GM13977 (cell line): ENCODE data around the gene TMEM100.

Experiments used
- DNase-seq: peaks from one replicate; pipeline ENCODE4 v3.0.0; 2012; ENCODE audit warnings: low spot score
- CTCF ChIP-seq: IDR thresholded peaks from 2 replicates; pipeline ENCODE4 v1.5.1; 2012; ENCODE audit warnings: mild to moderate bottlenecking, control low read depth; ENCODE audit not compliant: insufficient read depth; ENCODE audit errors: extremely low read depth, missing control alignments
- in situ Hi-C: fragments of 300-500 bp; cut with MboI; formaldehyde crosslinking; loops from one replicate; pipeline ENCODE4 v1.12.0; 2022; ENCODE audit warnings: low sequenced_read_pairs, low pct_unique_long_range_greater_than_20kb, mixed read lengths, inconsistent platforms; ENCODE audit not compliant: unreplicated experiment

TMEM100 gene, protein sequence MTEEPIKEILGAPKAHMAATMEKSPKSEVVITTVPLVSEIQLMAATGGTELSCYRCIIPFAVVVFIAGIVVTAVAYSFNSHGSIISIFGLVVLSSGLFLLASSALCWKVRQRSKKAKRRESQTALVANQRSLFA

DNA sequence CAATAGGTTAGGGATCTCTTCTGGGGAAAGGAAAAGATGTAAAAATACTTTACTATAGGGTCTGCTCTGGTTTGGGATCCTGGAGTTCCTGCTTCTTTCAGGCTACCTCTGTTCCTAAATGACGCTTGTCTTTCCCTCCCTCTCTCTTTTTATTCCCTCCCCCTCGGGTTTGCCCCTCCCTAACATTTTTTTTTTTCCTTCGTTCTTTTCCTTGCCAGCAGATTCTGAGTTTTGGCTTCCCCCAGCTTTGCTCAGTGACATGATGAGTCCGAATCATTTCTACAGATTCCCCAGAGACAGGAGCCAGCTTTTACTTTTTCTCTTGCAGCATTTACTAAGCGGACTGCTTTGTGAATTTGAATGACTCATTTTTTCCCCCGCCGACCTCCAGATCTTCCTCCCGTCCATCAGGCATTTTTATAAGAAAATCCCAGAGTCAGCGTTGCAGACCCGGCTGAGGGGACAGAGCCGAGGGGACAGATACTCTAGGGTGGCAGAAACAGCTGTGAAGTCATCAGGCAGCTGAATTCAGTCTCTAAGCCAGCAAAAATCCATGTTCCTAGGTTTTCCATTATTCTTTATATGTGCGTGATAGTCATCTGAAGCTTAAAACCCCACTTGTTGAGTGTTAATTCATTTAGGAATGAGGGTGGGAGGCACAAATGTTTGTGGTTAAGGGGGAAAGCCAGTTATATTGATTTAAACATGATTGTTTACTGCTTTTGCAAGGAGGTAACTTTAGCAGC lies at the start of gene TMEM100:
TMEM100 (minus strand) TSS at position 123 of the 746 bp plus-strand sequence. CDS start 1,794 bp downstream, outside the sequence.
- no peak for DNase-seq
- TF ChIP-seq CTCF, result no peak
- in situ Hi-C loops, result no loop called here

- in situ Hi-C loops, result no loop called here
- DNase-seq, result no peak
Observed at GRCh38 chr17:55772086-55772485, 49.4 kb upstream of the TMEM100 start.

DNA sequence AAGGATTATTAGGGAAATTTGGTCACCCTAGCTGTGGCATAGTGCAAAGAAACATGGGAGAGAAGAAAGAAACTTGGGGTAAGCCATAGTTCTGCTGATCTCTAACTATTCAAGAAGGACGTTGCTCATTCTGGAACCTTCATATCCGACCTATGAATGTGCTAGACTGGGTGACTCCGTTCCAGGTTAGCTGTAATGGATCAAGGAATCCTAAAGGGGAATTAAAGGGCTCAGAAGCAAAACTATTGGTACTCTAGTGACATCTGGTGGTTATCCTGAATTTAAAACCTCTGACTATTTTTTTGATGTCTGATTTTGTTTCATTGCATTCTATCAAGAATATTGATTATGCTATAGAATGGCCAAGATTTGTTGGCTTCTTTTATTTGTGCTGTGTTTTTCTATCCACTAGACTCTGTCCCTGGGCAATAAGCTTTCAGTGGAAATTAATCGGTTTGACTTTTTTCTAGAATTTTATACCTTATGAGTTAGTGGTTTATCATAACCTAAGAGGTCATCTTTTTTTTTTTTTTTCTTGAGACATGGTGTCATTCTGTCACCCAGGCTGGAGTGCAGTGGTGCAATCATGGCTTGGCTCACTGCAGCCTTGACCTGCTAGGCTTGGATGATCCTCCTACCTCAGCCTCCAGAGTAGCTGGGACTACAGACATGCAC lies 47.7 kb upstream of the TMEM100 start:
- DNase-seq, result peak; percentile 48
- in situ Hi-C loops, result no loop called here
- TF ChIP-seq CTCF, result peak; percentile 45

More at GRCh38 chr17:55772086-55772485, 49.4 kb upstream of the TMEM100 start:
- peak; percentile 24 for TF ChIP-seq CTCF

GRCh38 chr17:55769625-55770000 lies 46.9 kb upstream of the TMEM100 start:
- no peak for TF ChIP-seq CTCF
- in situ Hi-C loops, result no loop called here
- DNase-seq, result no peak

GRCh38 chr17:55768936-55769624 lies 46.4 kb upstream of the TMEM100 start:
- DNase-seq, result no peak
- in situ Hi-C loops, result no loop called here
- no peak for TF ChIP-seq CTCF

- in situ Hi-C loops, result no loop called here
- no peak for DNase-seq
- TF ChIP-seq CTCF, result no peak
Observed at GRCh38 chr17:55765472-55765871, 42.8 kb upstream of the TMEM100 start.
